Fibroblast of skin of right quadriceps (primary cell): ENCODE results near the gene CIZ1.
A peak's percentile ranks its signal among the peaks of the same experiment; 100 is the strongest.
"Not testable (repeated sequence)": the region's sequence is repeated elsewhere in the genome, so short reads cannot be mapped to it uniquely, and the experiment has no call there.

Experiments used
- DNase-seq: peaks from one replicate; pipeline ENCODE4 v3.0.0-alpha.2; 2013

CIZ1 gene

DNA sequence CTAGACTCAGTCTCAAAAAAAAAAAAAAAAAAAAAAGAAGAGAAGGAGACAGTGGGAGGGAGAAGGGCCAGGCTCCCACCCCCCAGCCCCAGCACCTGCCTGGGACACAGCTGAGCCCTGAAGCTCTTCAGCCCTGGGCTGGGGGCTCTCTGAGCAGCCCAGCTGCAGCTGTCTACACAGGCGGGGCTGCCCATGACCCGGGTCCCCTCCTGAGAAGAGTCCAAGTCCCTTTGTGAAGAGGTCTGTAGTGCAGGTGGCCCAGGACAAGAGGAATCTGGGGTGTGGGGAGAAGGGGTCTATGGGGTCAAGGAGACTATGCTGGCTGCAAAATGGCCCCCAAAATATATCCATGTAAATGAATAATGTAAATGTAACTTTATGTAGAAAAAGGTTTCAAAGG is 48.8 kb downstream of the CIZ1 start:
- DNase-seq: no peak

DNA sequence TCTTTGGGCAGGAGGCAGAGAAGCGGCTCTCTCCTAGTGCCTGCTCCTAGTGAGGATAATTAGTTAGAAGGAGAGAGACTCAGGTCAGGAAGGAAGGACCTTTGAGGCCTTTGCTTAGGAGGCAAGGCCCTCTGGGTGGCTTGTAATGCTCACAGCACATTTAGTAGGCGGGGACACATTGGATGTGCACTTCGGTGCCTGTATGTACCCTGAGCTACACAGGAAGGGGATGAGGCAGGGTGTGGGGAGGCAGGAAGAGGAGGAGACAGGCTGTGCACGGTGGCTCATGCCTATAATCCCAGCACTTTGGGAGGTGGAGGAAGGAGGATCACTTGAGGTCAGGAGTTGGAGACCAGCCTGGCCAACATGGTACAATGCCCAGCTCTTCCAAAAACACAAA is 49.3 kb downstream of the CIZ1 start:
- DNase-seq: no peak

DNA sequence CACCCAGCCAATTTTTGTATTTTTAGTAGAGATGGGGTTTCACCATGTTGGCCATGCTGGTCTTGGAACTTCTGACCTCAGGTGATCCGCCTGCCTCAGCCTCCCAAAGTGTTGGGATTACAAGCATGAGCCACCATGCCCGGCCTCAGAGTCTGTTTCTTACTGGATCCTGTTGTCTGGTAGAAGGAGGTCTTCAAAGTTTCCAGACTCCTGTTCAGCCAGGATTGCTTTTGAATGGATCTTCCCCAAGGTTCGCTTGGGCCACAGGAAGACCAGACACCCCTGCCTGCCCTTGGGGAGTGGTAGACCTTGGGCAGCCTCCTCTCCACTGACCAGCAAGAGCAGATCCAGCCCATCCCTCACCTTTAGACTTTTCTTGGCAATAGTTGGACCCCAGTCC is 49.8 kb downstream of the CIZ1 start:
- DNase-seq: no peak

- no peak for DNase-seq
These were observed 51.8 kb downstream of the CIZ1 start for GRCh38 chr9:128139621-128140020.

DNA sequence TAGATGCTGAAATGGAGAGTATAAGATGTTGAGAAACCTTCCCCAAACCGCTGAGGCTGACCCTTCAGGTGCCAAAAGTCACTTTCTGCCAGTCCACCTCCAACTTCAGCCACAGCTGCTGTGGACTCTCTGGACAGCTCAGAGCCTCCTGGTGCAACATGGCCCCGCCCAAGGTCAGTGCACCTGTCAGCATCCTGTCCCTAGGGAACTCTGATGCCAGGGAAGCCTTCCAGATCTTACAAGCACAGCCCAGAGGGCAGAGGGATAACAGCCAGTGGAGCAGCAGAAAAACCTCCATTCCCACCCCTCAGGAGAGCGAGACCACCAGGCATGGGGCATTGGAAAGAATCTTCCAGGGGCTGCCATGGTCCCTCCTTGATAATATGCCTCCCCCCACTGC is 53.4 kb downstream of the CIZ1 start:
- DNase-seq: no peak

DNA sequence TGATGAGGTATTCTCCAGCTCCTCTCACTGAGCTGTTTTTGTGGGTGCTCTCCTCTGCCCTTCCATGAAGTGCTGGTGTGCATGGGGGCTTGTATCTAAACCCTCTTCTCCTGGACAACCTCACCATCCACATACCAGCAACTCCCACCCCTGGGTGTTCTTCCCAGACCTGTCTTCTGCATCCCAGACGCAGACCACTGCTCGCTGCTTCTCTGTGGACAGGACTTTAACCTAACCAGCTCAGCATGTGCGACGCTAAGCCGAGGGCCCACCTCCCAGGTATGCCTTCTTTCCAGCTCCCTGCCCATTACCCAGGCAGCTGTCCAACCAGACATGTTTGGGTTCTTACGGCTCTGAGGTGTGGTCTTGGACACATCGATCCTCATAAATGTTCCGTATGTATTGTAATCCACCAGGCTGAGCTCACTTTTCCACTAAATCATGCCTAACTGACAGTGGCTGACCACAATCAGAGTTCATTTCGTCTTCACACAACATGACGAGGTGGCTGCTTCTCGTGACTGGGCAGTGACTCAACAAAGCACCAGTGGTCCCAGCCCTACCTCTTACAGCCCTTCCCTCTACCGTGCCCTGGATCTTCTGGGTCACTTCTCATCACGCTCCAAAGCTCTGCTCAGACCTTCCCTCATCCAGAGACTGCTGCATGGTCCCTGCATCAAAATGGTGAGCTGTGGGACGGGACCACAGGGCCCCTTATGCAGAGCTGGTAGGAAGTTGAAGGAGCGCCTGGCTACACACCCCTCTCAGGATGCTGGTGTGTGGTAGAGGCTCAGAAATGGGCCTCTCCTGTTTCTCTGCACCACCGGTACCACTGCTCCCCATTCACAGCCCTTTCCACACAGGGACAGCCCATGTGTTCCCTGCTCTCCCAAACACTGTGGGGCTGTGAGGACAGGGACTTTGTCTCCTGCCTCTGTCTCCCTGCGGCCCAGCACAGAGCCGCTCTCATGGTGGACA is 54.3 kb downstream of the CIZ1 start:
- DNase-seq: peak; percentile 70

- not testable (repeated sequence) for DNase-seq
These were observed 55.8 kb downstream of the CIZ1 start for GRCh38 chr9:128135561-128135960.

GRCh38 chr9:128132139-128132538 is 59.2 kb downstream of the CIZ1 start:
- DNase-seq: not testable (repeated sequence)

DNA sequence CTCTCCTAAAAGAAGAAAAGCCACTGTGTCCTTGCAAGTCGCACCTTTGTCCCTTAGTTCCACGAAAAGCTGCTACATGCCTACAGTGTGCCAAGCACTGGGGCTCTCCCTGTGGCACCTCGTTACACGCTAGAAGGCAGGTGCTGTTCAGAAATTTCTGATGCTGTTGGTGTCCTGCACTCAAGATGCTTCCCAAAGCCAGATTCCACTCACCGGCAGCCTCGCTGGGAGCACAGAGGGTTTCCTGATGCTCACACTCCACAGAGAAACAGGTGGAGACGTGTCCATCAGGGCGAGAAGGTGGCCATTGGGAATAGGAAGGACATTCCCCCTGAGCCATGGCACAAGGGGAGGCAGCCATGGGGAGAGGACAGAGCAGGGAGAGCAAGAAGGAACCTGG is 60.0 kb downstream of the CIZ1 start:
- DNase-seq: not testable (repeated sequence)

- DNase-seq: not testable (repeated sequence)
These were observed 60.7 kb downstream of the CIZ1 start for GRCh38 chr9:128130651-128131050.

- DNase-seq: not testable (repeated sequence)
These were observed 61.3 kb downstream of the CIZ1 start for GRCh38 chr9:128129976-128130590.

GRCh38 chr9:128128836-128129590 is 62.4 kb downstream of the CIZ1 start:
- no peak for DNase-seq

GRCh38 chr9:128127990-128128835 is 63.2 kb downstream of the CIZ1 start:
- peak; percentile 94 for DNase-seq

GRCh38 chr9:128127568-128127989 is 63.8 kb downstream of the CIZ1 start, which contains the start of gene PTGES2:
TSS of gene PTGES2 (minus strand) at chr9:128127729. CDS start at chr9:128127717, 12 bp downstream.
- DNase-seq: peak; percentile 88

- peak; percentile 14 for DNase-seq
These were observed 65.6 kb downstream of the CIZ1 start for GRCh38 chr9:128125580-128126354.

DNA sequence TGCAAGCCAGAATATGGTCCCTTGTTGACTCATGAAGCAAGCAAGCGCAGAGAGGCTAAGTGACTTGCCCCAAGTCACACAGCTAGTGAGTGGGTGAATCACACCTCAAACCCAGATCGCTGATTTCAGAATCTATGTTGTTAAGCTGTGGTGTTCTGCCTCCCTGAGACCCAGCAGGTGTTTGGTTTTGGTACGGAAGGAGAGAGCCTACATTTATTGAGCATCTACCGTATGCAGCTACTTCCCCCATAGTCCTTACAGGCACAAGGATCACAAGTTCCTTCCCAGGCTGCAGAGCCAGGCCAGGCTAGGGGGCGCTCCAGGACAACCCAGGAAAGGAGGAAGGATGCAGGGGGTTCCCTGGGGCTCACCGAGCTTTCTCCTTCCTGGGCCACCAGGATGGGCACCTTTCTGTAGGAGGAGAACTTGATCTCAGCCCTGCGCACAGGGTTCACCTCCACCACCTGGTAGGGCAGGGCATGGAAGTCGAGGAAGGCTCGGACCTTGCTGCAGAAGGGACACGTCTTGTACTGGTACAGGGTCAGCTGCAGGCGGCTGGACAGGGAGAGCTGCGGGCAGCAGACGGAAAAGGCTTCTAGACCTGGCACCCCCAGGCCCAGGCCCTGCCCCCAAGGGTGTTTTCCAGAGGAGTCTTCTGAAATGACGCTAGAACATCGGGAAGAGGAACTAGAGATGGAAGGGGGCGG is 66.3 kb downstream of the CIZ1 start:
- peak; percentile 41 for DNase-seq

DNA sequence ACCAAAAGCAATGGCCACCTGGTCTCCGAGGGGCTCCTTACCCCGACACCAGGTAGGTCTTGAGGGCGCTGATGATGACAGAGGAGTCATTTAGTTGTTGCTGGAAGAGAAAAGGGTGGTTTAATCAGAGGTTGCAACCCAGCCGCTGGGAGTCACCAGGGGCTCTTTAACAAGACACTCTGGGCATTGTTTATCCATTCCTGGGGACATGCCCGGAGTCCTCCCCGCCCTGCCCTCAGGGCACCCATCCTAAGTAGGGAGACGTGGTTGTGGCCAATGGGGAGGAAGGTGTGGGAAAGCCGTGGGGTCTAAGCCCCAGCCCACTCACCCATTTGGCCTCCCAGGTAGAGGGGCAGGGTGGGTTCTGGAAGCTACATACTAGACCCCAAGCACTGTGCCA is 66.9 kb downstream of the CIZ1 start:
- no peak for DNase-seq

DNA sequence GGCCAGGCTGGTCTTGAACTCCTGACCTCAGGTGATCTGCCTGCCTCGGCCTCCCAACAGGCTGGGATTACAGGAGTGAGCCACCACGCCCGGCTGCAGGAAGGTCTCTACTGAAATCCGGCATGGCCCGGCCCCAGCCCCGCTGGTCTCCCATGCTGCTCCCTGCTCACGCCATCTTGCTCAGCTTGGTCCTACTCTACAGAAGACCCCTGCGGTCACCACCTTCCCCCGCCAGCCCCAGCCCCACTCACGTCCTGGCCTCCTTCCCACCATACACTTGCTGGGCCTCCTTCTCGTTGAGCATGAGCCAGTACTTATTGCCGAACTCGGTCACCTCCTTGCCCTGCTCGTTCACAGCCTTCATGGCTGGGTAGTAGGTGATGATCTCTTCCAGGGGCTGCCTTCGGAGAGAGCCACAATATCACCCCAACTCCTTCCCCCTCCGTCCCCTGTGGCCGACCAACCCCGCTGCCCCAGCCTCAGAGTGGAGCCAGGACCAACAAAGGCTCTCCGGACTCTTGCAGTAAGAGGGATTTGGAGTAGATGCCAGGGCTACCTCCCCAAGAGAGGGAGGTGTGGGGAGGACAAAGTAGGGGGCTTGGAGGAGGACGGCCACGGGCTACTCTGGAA is 67.8 kb downstream of the CIZ1 start:
- DNase-seq: no peak

DNA sequence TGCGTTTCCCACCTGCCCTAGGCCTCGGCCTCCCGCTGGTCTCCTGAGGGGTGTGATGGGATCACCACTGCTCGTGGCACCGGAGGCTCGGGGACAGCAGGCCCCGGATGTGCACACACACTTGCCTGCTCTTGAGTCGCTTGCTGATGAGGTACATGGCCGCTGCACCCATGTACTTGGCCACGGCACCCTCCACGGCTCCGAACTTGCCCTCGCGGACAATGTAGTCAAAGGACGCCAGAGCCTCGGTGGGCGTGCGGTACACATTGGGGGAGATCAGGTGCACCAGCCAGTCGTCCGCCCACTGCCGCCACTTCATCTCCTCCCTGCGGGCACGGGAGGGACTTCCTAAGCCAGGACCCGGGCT is 68.6 kb downstream of the CIZ1 start:
- no peak for DNase-seq
